Skeletal muscle tissue (tissue), 4 donors: Measurements from ENCODE around the gene PEMT. TPM values are rescaled to one million over a fixed set of nuclear protein-coding genes. Genes with fewer than 3 reads are reported as not detected.

Experiments
- H3K27ac ChIP-seq: one replicate; pipeline ENCODE4 v1.7.0; 2013; ENCODE audit warnings: mild to moderate bottlenecking, low read depth, low read length, inconsistent platforms
- H3K27me3 ChIP-seq, 3 donors: one replicate each; pipeline ENCODE4 v1.7.0; 2013; ENCODE audit warnings: low read length in 3 of 3; ENCODE audit not compliant: control insufficient read depth in 3 of 3, insufficient read depth in 3 of 3
- H3K36me3 ChIP-seq, 3 donors: one replicate each; pipeline ENCODE4 v1.7.0; 2013; ENCODE audit warnings: low read length in 3 of 3; ENCODE audit not compliant: control insufficient read depth in 3 of 3, insufficient read depth in 3 of 3
- H3K4me1 ChIP-seq, 3 donors: one replicate each; pipeline ENCODE4 v1.7.0; 2013; ENCODE audit warnings: low read length in 3 of 3, mild to moderate bottlenecking in 3 of 3; ENCODE audit not compliant: control insufficient read depth in 3 of 3, insufficient read depth in 3 of 3
- H3K4me3 ChIP-seq, 3 donors: one replicate each; pipeline ENCODE4 v1.7.0; 2013; ENCODE audit warnings: low read length in 3 of 3
- H3K9ac ChIP-seq, 3 donors: one replicate each; pipeline ENCODE4 v1.7.0; 2013; ENCODE audit warnings: low read length in 3 of 3, mild to moderate bottlenecking in 3 of 3, moderate library complexity in 2 of 3, low read depth in 1 of 3
- H3K9me3 ChIP-seq, 3 donors: one replicate each; pipeline ENCODE4 v1.7.0; 2013; ENCODE audit warnings: low read length in 3 of 3; ENCODE audit not compliant: control insufficient read depth in 3 of 3
- total RNA-seq: library from RNA; depleted of rRNA; stranded (reverse); fragments of >200 nt; gene quantifications from one replicate; pipeline ENCODE4 v1.2.3, GENCODE V29; 2014
- donor health status: Osteomylitis.

PEMT gene
- total RNA-seq, 1 donor from 2014 or later = 32.4 TPM

DNA sequence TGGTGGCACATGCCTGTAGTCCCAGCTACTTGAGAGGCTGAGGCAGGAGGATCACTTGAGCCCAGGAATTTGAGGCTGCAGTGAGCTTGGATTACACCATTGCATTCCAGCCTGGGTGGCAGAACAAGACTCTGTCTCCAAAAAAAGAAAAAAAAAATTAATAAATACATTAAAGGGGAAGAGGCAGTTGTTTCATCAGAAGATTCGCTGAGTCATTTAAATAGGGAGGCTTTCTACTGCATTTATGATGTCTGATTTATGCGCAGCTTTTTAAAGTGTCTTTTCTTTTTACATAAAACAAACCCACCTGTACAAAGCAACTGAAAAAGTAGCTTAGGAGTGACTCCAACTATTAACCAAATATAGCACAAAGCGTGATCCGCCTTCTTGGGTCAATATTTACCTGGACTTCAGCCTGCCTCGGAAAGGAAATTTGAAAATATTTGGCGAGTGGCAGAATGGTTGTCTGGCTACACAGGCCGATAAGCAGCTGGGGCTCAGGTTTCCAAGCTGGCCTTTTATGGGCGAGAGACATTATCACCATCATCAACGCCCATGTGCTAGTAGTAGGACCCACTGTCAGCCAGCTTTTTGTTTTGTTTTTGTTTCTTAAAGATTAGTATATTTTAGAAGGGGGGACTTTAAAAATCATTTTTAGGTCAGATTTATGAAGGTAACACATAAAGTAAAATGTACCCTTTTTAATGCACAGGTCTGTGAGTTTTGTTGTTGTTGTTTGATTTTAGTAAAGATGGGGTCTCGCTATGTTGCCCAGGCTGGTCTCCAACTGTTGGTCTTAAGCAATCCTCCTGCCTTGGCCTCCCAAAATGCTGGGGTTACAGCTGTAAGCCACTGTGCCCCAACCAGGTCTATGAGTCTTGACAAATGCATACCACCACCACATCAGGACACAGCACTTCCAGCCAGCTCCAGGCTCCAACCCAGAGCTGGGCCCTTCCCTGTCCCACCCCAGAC, 52.8 kb downstream of the PEMT start:
- Histone ChIP-seq H3K9me3 (no peaks in the 10 kb centered on the region), H3K27me3 (no peaks in the 10 kb centered on the region), H3K4me3 (no peak overlapping the region), H3K27ac (no peak overlapping the region), H3K36me3 (no peaks in the 10 kb centered on the region), H3K9ac (no peak overlapping the region), H3K4me1 (peaks cover 18 to 48% (median 40%) of the 10 kb centered on the region in 3 donors)

DNA sequence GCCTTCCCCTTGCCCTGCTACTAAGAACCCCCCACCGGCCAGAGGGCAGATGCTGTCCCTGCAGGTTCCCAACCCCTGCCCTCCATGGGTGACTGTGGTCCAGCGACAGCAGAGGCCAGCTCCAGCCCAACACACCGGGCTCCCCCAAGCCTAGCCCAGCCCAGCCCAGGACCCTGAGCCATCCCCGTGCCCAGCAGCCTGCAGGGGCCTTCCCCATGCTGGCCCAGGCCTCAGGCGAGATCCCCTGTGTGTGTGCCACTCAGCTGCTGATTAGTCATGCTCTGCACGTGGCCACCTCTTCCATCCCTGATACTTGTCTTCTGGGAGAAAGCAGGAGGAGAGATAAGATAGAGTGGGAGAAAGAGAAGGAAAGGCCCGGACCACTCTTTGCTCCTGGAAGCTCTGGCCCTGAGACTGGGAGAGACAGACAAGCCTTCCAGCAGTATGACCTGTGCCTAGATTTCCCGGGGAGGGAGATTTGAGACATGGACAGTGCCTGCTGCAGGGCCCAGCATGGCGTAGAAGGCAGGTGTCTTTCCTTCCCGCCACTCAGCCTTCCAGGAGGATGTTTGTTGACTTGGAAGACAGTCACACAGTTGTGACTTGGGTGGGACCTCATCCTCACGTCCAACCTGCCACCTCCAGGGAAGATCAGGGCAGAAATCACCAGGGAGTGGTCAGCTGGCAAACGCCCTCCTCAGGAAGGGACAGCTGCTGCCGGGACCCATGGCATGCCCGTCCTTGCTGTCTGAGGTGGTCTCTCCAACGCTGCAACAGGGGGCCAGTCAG, 54.0 kb downstream of the PEMT start:
- H3K4me1 ChIP-seq = peaks cover 16 to 44% (median 36%) of the 10 kb centered on the region in 3 donors

DNA sequence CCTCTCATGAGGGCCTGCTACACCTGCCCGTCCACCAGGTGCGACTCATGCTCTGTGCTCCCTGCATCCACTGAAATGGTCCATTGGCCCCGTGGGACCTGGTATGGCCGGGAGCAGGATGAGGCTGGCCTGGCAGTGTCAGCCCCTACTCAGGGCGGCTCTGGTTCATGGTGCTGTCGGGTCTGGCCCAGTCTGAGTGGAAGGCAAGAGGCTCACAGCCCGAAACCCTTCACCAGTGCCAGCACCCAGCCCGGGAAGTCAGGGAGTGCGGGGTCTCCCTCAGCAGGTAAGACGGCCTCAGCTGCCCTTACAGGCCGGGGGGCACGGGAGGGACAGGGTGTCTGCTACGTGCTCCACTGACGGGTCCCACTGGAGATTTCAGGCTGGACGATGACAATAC, 54.8 kb downstream of the PEMT start:
- Histone ChIP-seq H3K27me3 (no peaks in the 10 kb centered on the region), H3K27ac (no peak overlapping the region), H3K4me3 (peak overlapping the region in 1 of 3 donors; percentile 29), H3K36me3 (no peaks in the 10 kb centered on the region), H3K9ac (peak overlapping the region in 2 of 3 donors; percentile 12 to 64), H3K9me3 (peaks cover 0 to 2% (median 0%) of the 10 kb centered on the region in 3 donors), H3K4me1 (peaks cover 16 to 44% (median 36%) of the 10 kb centered on the region in 3 donors)

More for the DNA sequence above, 54.0 kb downstream of the PEMT start:
- Histone ChIP-seq H3K4me3 (no peak overlapping the region), H3K9ac (peak overlapping the region in 1 of 3 donors; percentile 16), H3K27ac (no peak overlapping the region), H3K27me3 (no peaks in the 10 kb centered on the region), H3K9me3 (no peaks in the 10 kb centered on the region), H3K36me3 (no peaks in the 10 kb centered on the region)

DNA sequence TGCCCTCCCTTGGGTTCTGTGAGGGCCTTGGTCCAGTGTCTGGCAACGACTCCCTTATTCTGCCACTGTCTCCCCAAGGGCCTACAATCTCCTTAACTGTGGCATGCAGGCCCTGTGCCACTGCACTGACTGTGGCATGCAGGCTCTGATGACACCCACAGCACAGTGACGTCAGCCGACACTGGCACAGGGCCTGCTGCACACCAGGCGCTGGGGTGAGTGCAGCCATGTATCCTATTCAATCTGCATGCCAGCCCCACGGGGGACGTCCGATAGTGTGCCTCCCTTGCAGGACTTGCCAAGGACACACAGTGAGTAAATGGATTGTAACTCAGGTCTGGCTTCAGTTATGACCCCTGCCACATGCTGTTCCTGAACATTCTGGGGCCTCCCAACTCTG, 55.6 kb downstream of the PEMT start:
- Histone ChIP-seq H3K27ac (peak overlapping the region; percentile 33), H3K9me3 (peaks cover 0 to 2% (median 0%) of the 10 kb centered on the region in 3 donors), H3K9ac (peak overlapping the region in 2 of 3 donors; percentile 51 to 64), H3K4me3 (peak overlapping the region in 1 of 3 donors; percentile 29), H3K36me3 (no peaks in the 10 kb centered on the region), H3K27me3 (no peaks in the 10 kb centered on the region), H3K4me1 (peaks cover 13 to 40% (median 36%) of the 10 kb centered on the region in 3 donors)

DNA sequence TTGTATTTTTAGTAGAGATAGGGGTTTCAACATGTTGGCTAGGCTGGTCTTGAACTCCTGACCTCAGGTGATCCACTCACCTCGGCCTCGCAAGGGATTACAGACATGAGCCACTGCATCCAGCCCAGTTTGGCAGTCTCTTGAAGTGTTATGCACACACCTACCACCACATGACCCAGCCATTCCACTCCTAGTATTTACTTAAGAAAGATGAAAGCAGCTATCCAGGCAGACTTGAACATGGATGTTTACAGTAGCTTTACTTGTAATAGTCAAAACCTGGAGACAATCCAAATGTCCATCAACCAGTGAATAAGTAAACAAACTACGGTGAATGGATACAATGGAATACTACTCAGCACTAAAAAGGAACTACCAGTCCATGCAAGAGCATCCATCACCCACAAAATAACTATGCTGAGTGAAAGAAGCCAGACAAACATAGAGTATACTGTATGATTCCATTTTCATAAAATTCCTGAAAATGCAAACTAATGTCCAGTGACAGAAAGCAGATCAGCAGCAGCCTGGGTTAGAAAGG, 57.5 kb downstream of the PEMT start:
- peak overlapping the region in 1 of 3 donors; percentile 20 for H3K9ac ChIP-seq
- no peaks in the 10 kb centered on the region for H3K36me3 ChIP-seq
- H3K4me1 ChIP-seq = peaks cover 17 to 35% (median 29%) of the 10 kb centered on the region in 3 donors
- H3K4me3 ChIP-seq = no peak overlapping the region
- no peak overlapping the region for H3K27ac ChIP-seq
- no peaks in the 10 kb centered on the region for H3K27me3 ChIP-seq
- peaks cover 0 to 2% (median 0%) of the 10 kb centered on the region in 3 donors for H3K9me3 ChIP-seq

GRCh38 chr17:17532991-17533390, 58.5 kb downstream of the PEMT start:
- Histone ChIP-seq H3K27ac (no peak overlapping the region), H3K36me3 (no peaks in the 10 kb centered on the region), H3K9me3 (peaks cover 0 to 2% (median 0%) of the 10 kb centered on the region in 3 donors), H3K4me1 (peaks cover 24 to 40% (median 36%) of the 10 kb centered on the region in 3 donors), H3K27me3 (no peaks in the 10 kb centered on the region), H3K9ac (no peak overlapping the region), H3K4me3 (no peak overlapping the region)

GRCh38 chr17:17531156-17531555, 60.4 kb downstream of the PEMT start:
- H3K9ac ChIP-seq = no peak overlapping the region
- H3K4me1 ChIP-seq = peaks cover 32 to 40% (median 38%) of the 10 kb centered on the region in 3 donors
- H3K27ac ChIP-seq = no peak overlapping the region
- H3K36me3 ChIP-seq = no peaks in the 10 kb centered on the region
- H3K4me3 ChIP-seq = no peak overlapping the region
- H3K27me3 ChIP-seq = no peaks in the 10 kb centered on the region
- H3K9me3 ChIP-seq = peaks cover 0 to 2% (median 0%) of the 10 kb centered on the region in 3 donors

DNA sequence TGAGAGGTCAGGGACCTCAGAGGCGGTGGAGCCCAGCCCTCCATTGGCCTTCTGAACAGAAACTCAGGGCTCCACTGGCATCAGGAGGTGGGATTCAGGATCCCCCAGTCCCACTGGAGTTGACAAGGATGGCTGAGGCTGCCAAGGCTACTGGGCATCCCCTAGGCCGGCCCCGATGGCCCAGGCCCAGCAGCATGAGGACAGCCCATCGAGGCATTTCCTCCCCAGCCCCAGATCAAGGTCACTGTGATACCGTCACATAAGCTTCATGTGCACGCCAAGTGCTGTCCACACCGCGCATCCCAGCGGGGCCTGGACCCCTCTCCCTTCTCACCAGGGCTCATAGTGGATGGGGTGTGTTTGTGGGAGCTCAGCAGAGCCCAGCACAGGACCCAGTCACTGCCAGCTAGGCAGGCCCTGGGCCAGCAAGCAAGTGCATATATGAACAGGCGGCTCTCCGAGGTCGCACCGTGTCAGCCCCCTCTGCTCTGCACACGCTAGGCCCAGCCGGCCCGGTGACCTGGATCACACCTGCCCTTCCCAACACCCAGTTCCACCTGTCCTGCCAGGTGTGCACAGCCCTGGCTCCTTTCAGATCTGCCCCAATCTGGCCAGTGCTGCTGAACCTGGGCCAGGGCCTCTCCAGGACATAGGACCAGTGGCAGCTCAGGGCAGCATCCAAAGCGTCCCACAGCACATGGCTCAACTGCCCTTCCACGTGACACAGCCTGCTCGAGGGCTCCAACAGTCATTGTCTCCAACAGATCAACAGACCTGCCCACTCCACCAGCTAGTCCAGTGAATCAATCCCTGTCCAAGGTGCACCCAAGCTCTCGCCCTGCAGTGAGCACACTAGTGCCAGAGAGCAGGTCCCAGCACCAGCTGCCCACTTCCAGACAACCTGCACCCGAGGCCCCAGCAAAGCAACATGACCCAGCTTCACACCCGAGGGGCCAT, 62.5 kb downstream of the PEMT start:
- no peaks in the 10 kb centered on the region for H3K27me3 ChIP-seq
- peak overlapping the region; percentile 86 for H3K27ac ChIP-seq
- no peaks in the 10 kb centered on the region for H3K36me3 ChIP-seq
- H3K9ac ChIP-seq = peak overlapping the region in 1 of 3 donors; percentile 33
- no peak overlapping the region for H3K4me3 ChIP-seq
- H3K4me1 ChIP-seq = peaks cover 29 to 41% (median 36%) of the 10 kb centered on the region in 3 donors
- H3K9me3 ChIP-seq = peaks cover 0 to 2% (median 0%) of the 10 kb centered on the region in 3 donors
